ENCODE results near the gene KLHDC4. TPM values are rescaled to one million over a fixed set of nuclear protein-coding genes. Genes with fewer than 3 reads are reported as not detected.

The KLHDC4 gene
- total and polyA plus RNA-seq, 9 of the 15 experiments (the other 6 are each of a cell fraction or from before 2014, with no cell fraction given) = 1.3 to 68.1 (median 32.8) TPM

- TF ChIP-seq CHD7 (IDR thresholded peaks at IDR 0.05; ENCODE audit: low read depth, low read length) (no peak), HNRNPH1 (optimal IDR thresholded peaks at IDR 0.05; ENCODE audit: low read depth, low read length) (no peak), HNRNPK (IDR thresholded peaks at IDR 0.05; ENCODE audit: low read depth, low read length, poor library complexity, severe bottlenecking) (no peak), TRIM28 (IDR thresholded peaks at IDR 0.05) (peak; percentile 82; the same call in 1 of the 2 replicates), TSHZ1 (CRISPR knock-in tag; IDR thresholded peaks at IDR 0.05) (peak; percentile 49; the same call in 1 of the 2 replicates), ZNF780A (CRISPR knock-in tag; IDR thresholded peaks at IDR 0.05) (no peak), ZNF589 (CRISPR knock-in tag; IDR thresholded peaks at IDR 0.05; ENCODE audit: low read depth) (peak; percentile 98), NONO (IDR thresholded peaks at IDR 0.05; ENCODE audit: low read depth in 2 of 2, low read length in 1 of 2) (0 out of 4 replicates have a peak, but pooled peaks of 1 of the 2 experiments have one; percentile 6), CBX3 (IDR thresholded peaks at IDR 0.05; ENCODE audit: borderline replicate concordance in 1 of 2, low read length in 2 of 2) (peak in 1 of 2 experiments; percentile 64; a peak in 1 of 3 replicates), TEAD1 (CRISPR knock-in tag; IDR thresholded peaks at IDR 0.05) (peak; percentile 92 to 99), PHF8 (IDR thresholded peaks at IDR 0.05; ENCODE audit: borderline replicate concordance, low read length) (no peak)
Observed at GRCh38 chr16:87778830-87779579, 13.2 kb upstream of the KLHDC4 start (continued).
